Parathyroid adenoma (tissue), 2 donors: ENCODE measurements around the gene RARRES2.
"Not testable (repeated sequence)": the region's sequence is repeated elsewhere in the genome, so short reads cannot be mapped to it uniquely, and the experiment has no call there.

Experiments used
- H2AFZ ChIP-seq: fragments of 300-600 bp; sonication (generic); one replicate; pipeline ENCODE4 v1.7.0; 2017; ENCODE audit warnings: antibody characterized with exemption, mild to moderate bottlenecking
- H3K27ac ChIP-seq: fragments of 300-600 bp; sonication (generic); one replicate; pipeline ENCODE4 v1.7.0; 2017
- H3K27me3 ChIP-seq: fragments of 300-600 bp; sonication (generic); one replicate; pipeline ENCODE4 v1.7.0; 2017; ENCODE audit warnings: low read length; ENCODE audit not compliant: control insufficient read depth, insufficient read depth
- H3K36me3 ChIP-seq: fragments of 300-600 bp; sonication (generic); one replicate; pipeline ENCODE4 v1.7.0; 2017; ENCODE audit warnings: low read length; ENCODE audit not compliant: control insufficient read depth, insufficient read depth
- H3K4me1 ChIP-seq: fragments of 300-600 bp; sonication (generic); one replicate; pipeline ENCODE4 v1.7.0; 2017; ENCODE audit warnings: control low read depth
- H3K4me2 ChIP-seq: fragments of 300-600 bp; sonication (generic); one replicate; pipeline ENCODE4 v1.7.0; 2017; ENCODE audit warnings: low read length
- H3K4me3 ChIP-seq: fragments of 300-600 bp; sonication (generic); one replicate; pipeline ENCODE4 v1.7.0; 2017; ENCODE audit warnings: low read depth, low read length
- H3K79me2 ChIP-seq: fragments of 300-600 bp; sonication (generic); one replicate; pipeline ENCODE4 v1.7.0; 2017; ENCODE audit warnings: control low read depth
- H3K9ac ChIP-seq: fragments of 300-600 bp; sonication (generic); one replicate; pipeline ENCODE4 v1.7.0; 2017; ENCODE audit warnings: mild to moderate bottlenecking
- H3K9me3 ChIP-seq: fragments of 300-600 bp; sonication (generic); one replicate; pipeline ENCODE4 v1.7.0; 2017; ENCODE audit warnings: low read length; ENCODE audit not compliant: control insufficient read depth
- CTCF ChIP-seq: fragments of 300-600 bp; sonication (generic); IDR thresholded peaks from one replicate; pipeline ENCODE4 v1.7.0; 2017; ENCODE audit warnings: antibody characterized with exemption, mild to moderate bottlenecking
- donor health status: primary hyperparathyroidism.

RARRES2 gene

GRCh38 chr7:150311711-150312110 is 29.7 kb downstream of the RARRES2 start:
- no peak for TF ChIP-seq CTCF
- Histone ChIP-seq H3K9me3 (no peaks in the 10 kb centered on the region), H2AFZ (no peak overlapping the region), H3K9ac (no peak overlapping the region), H3K27me3 (no peaks in the 10 kb centered on the region), H3K36me3 (no peaks in the 10 kb centered on the region), H3K4me1 (peaks cover 70% of the 10 kb centered on the region), H3K27ac (peak overlapping the region; percentile 91), H3K79me2 (peaks cover 59% of the 10 kb centered on the region), H3K4me3 (peak overlapping the region; percentile 33), H3K4me2 (peak overlapping the region; percentile 54)

GRCh38 chr7:150311146-150311545 is 30.3 kb downstream of the RARRES2 start:
- Histone ChIP-seq H2AFZ (peak overlapping the region; percentile 5), H3K27me3 (no peaks in the 10 kb centered on the region)
- no peak for TF ChIP-seq CTCF

GRCh38 chr7:150308575-150308974 is 32.9 kb downstream of the RARRES2 start:
- Histone ChIP-seq H3K4me3 (no peak overlapping the region), H2AFZ (no peak overlapping the region), H3K36me3 (no peaks in the 10 kb centered on the region), H3K27ac (peak overlapping the region; percentile 91), H3K4me2 (peak overlapping the region; percentile 47), H3K4me1 (peaks cover 78% of the 10 kb centered on the region), H3K9me3 (no peaks in the 10 kb centered on the region), H3K79me2 (peaks cover 55% of the 10 kb centered on the region), H3K27me3 (no peaks in the 10 kb centered on the region), H3K9ac (no peak overlapping the region)
- no peak for TF ChIP-seq CTCF

More at GRCh38 chr7:150311146-150311545, 30.3 kb downstream of the RARRES2 start:
- H3K27ac ChIP-seq, result peak overlapping the region; percentile 91
- H3K9me3 ChIP-seq, result no peaks in the 10 kb centered on the region
- peak overlapping the region; percentile 54 for H3K4me2 ChIP-seq
- H3K36me3 ChIP-seq, result no peaks in the 10 kb centered on the region
- H3K9ac ChIP-seq, result no peak overlapping the region
- peak overlapping the region; percentile 9 for H3K4me3 ChIP-seq
- H3K79me2 ChIP-seq, result peaks cover 57% of the 10 kb centered on the region
- H3K4me1 ChIP-seq, result peaks cover 73% of the 10 kb centered on the region

- no peak overlapping the region for H2AFZ ChIP-seq
- peak overlapping the region; percentile 47 for H3K4me2 ChIP-seq
- no peaks in the 10 kb centered on the region for H3K9me3 ChIP-seq
- no peaks in the 10 kb centered on the region for H3K27me3 ChIP-seq
- H3K4me1 ChIP-seq, result peaks cover 71% of the 10 kb centered on the region
- no peak overlapping the region for H3K4me3 ChIP-seq
- TF ChIP-seq CTCF, result no peak
- H3K79me2 ChIP-seq, result peaks cover 55% of the 10 kb centered on the region
- H3K36me3 ChIP-seq, result no peaks in the 10 kb centered on the region
- H3K27ac ChIP-seq, result peak overlapping the region; percentile 91
- no peak overlapping the region for H3K9ac ChIP-seq
Measured at GRCh38 chr7:150307904-150308303, 33.5 kb downstream of the RARRES2 start.

GRCh38 chr7:150307129-150307528 is 34.3 kb downstream of the RARRES2 start:
- no peaks in the 10 kb centered on the region for H3K9me3 ChIP-seq
- peaks cover 56% of the 10 kb centered on the region for H3K79me2 ChIP-seq
- H2AFZ ChIP-seq, result no peak overlapping the region
- H3K27me3 ChIP-seq, result no peaks in the 10 kb centered on the region
- H3K4me3 ChIP-seq, result peak overlapping the region; percentile 13
- H3K27ac ChIP-seq, result peak overlapping the region; percentile 91
- no peaks in the 10 kb centered on the region for H3K36me3 ChIP-seq
- H3K9ac ChIP-seq, result no peak overlapping the region
- no peak for TF ChIP-seq CTCF
- peaks cover 65% of the 10 kb centered on the region for H3K4me1 ChIP-seq
- H3K4me2 ChIP-seq, result peak overlapping the region; percentile 47

GRCh38 chr7:150306377-150306776 is 35.1 kb downstream of the RARRES2 start:
- Histone ChIP-seq H3K4me1 (peaks cover 58% of the 10 kb centered on the region), H3K27ac (peak overlapping the region; percentile 91), H3K4me2 (peak overlapping the region; percentile 19), H3K79me2 (peaks cover 54% of the 10 kb centered on the region)
- not testable (repeated sequence) for H3K4me3 ChIP-seq, H3K9ac ChIP-seq, H3K36me3 ChIP-seq, H3K9me3 ChIP-seq, H2AFZ ChIP-seq, H3K27me3 ChIP-seq

GRCh38 chr7:150305903-150306284 is 35.5 kb downstream of the RARRES2 start:
- Histone ChIP-seq H3K79me2 (peaks cover 51% of the 10 kb centered on the region), H3K27ac (peak overlapping the region; percentile 91), H3K4me1 (peaks cover 55% of the 10 kb centered on the region)
- not testable (repeated sequence) for H3K4me3 ChIP-seq, H3K27me3 ChIP-seq, H3K9ac ChIP-seq, H3K4me2 ChIP-seq, H3K36me3 ChIP-seq, H3K9me3 ChIP-seq, H2AFZ ChIP-seq
